Prostate gland (tissue), 2 donors: ENCODE results near the gene RAD51B.

Source experiments
- CTCF ChIP-seq, 4 experiments: fragments of 200-600 bp in 2 of 4; fragments of 450-650 bp in 2 of 4; sonication (generic) in 2 of 4; IDR thresholded peaks; 1 replicate in 3 of 4; 2 replicates in 1 of 4; pipeline ENCODE4 v1.5.1; 2016 to 2019; ENCODE audit warnings: antibody characterized with exemption in 4 of 4, mild to moderate bottlenecking in 2 of 4, moderate library complexity in 2 of 4
- POLR2A ChIP-seq: fragments of 450-650 bp; IDR thresholded peaks from one replicate; pipeline ENCODE4 v1.6.1; 2016; ENCODE audit warnings: antibody characterized with exemption, mild to moderate bottlenecking
- POLR2AphosphoS5 ChIP-seq: sonication (generic); formaldehyde crosslinking; IDR thresholded peaks from one replicate; pipeline ENCODE4 v1.6.1; 2017; ENCODE audit warnings: antibody characterized with exemption

GRCh38 chr14:67889455-67889854, 69.9 kb downstream of the RAD51B start:
- TF ChIP-seq CTCF (IDR thresholded peaks at IDR 0.05) (no peak), POLR2AphosphoS5 (no peak), POLR2A (no peak)
